ENCODE measurements around the gene FGF12.

Gene FGF12

GRCh38 chr3:192237992-192238608, 489.2 kb downstream of the FGF12 start:
- H3K36me3 ChIP-seq (ENCODE audit: control insufficient read depth in 2 of 2, insufficient read depth in 2 of 2, low read length in 2 of 2): no peaks in the 10 kb centered on the region
- no peak overlapping the region for H3K9ac ChIP-seq (ENCODE audit: low read depth in 1 of 2, low read length in 2 of 2)
- no peaks in the 10 kb centered on the region for H3K27me3 ChIP-seq (ENCODE audit: control insufficient read depth in 2 of 2, insufficient read depth in 2 of 2, low read length in 2 of 2)
- H3K27ac ChIP-seq (ENCODE audit: low read depth in 2 of 2, low read length in 2 of 2): no peak overlapping the region
- no peaks in the 10 kb centered on the region for H3K4me1 ChIP-seq (ENCODE audit: control insufficient read depth in 2 of 2, insufficient read depth in 2 of 2, low read length in 2 of 2)
- H3K4me3 ChIP-seq (ENCODE audit: low read length in 2 of 2): no peak overlapping the region
- H3K9me3 ChIP-seq (ENCODE audit: control insufficient read depth in 2 of 2, low read length in 2 of 2): no peaks in the 10 kb centered on the region

- Histone ChIP-seq H3K36me3 (ENCODE audit: control insufficient read depth in 2 of 2, insufficient read depth in 2 of 2, low read length in 2 of 2) (no peaks in the 10 kb centered on the region), H3K9ac (ENCODE audit: low read depth in 1 of 2, low read length in 2 of 2) (no peak overlapping the region), H3K4me3 (ENCODE audit: low read length in 2 of 2) (no peak overlapping the region), H3K27ac (ENCODE audit: low read depth in 2 of 2, low read length in 2 of 2) (no peak overlapping the region), H3K4me1 (ENCODE audit: control insufficient read depth in 2 of 2, insufficient read depth in 2 of 2, low read length in 2 of 2) (no peaks in the 10 kb centered on the region), H3K27me3 (ENCODE audit: control insufficient read depth in 2 of 2, insufficient read depth in 2 of 2, low read length in 2 of 2) (no peaks in the 10 kb centered on the region), H3K9me3 (ENCODE audit: control insufficient read depth in 2 of 2, low read length in 2 of 2) (no peaks in the 10 kb centered on the region)
Observed at GRCh38 chr3:192229866-192230265, 497.5 kb downstream of the FGF12 start.

- no peak overlapping the region for H3K9ac ChIP-seq (ENCODE audit: low read depth in 1 of 2, low read length in 2 of 2)
- H3K27ac ChIP-seq (ENCODE audit: low read depth in 2 of 2, low read length in 2 of 2): no peak overlapping the region
- H3K4me3 ChIP-seq (ENCODE audit: low read length in 2 of 2): no peak overlapping the region
- no peaks in the 10 kb centered on the region for H3K27me3 ChIP-seq (ENCODE audit: control insufficient read depth in 2 of 2, insufficient read depth in 2 of 2, low read length in 2 of 2)
- no peaks in the 10 kb centered on the region for H3K36me3 ChIP-seq (ENCODE audit: control insufficient read depth in 2 of 2, insufficient read depth in 2 of 2, low read length in 2 of 2)
- no peaks in the 10 kb centered on the region for H3K4me1 ChIP-seq (ENCODE audit: control insufficient read depth in 2 of 2, insufficient read depth in 2 of 2, low read length in 2 of 2)
- no peaks in the 10 kb centered on the region for H3K9me3 ChIP-seq (ENCODE audit: control insufficient read depth in 2 of 2, low read length in 2 of 2)
Observed at GRCh38 chr3:192224634-192225155, 502.6 kb downstream of the FGF12 start.

GRCh38 chr3:192223815-192224214, 503.5 kb downstream of the FGF12 start:
- Histone ChIP-seq H3K27me3 (ENCODE audit: control insufficient read depth in 2 of 2, insufficient read depth in 2 of 2, low read length in 2 of 2) (no peaks in the 10 kb centered on the region), H3K9ac (ENCODE audit: low read depth in 1 of 2, low read length in 2 of 2) (no peak overlapping the region), H3K4me1 (ENCODE audit: control insufficient read depth in 2 of 2, insufficient read depth in 2 of 2, low read length in 2 of 2) (no peaks in the 10 kb centered on the region), H3K4me3 (ENCODE audit: low read length in 2 of 2) (no peak overlapping the region), H3K9me3 (ENCODE audit: control insufficient read depth in 2 of 2, low read length in 2 of 2) (no peaks in the 10 kb centered on the region), H3K27ac (ENCODE audit: low read depth in 2 of 2, low read length in 2 of 2) (no peak overlapping the region), H3K36me3 (ENCODE audit: control insufficient read depth in 2 of 2, insufficient read depth in 2 of 2, low read length in 2 of 2) (no peaks in the 10 kb centered on the region)

GRCh38 chr3:192220915-192221314, 506.4 kb downstream of the FGF12 start:
- no peak overlapping the region for H3K4me3 ChIP-seq (ENCODE audit: low read length in 2 of 2)

GRCh38 chr3:192219926-192220325, 507.4 kb downstream of the FGF12 start:
- H3K36me3 ChIP-seq (ENCODE audit: control insufficient read depth in 2 of 2, insufficient read depth in 2 of 2, low read length in 2 of 2): no peaks in the 10 kb centered on the region

More at GRCh38 chr3:192220915-192221314, 506.4 kb downstream of the FGF12 start:
- H3K27ac ChIP-seq (ENCODE audit: low read depth in 2 of 2, low read length in 2 of 2): no peak overlapping the region
- no peaks in the 10 kb centered on the region for H3K27me3 ChIP-seq (ENCODE audit: control insufficient read depth in 2 of 2, insufficient read depth in 2 of 2, low read length in 2 of 2)
- no peaks in the 10 kb centered on the region for H3K4me1 ChIP-seq (ENCODE audit: control insufficient read depth in 2 of 2, insufficient read depth in 2 of 2, low read length in 2 of 2)
- H3K9me3 ChIP-seq (ENCODE audit: control insufficient read depth in 2 of 2, low read length in 2 of 2): no peaks in the 10 kb centered on the region
- no peaks in the 10 kb centered on the region for H3K36me3 ChIP-seq (ENCODE audit: control insufficient read depth in 2 of 2, insufficient read depth in 2 of 2, low read length in 2 of 2)
- H3K9ac ChIP-seq (ENCODE audit: low read depth in 1 of 2, low read length in 2 of 2): no peak overlapping the region

GRCh38 chr3:192216067-192216466, 511.3 kb downstream of the FGF12 start:
- H3K9ac ChIP-seq (ENCODE audit: low read depth in 1 of 2, low read length in 2 of 2): no peak overlapping the region
- no peaks in the 10 kb centered on the region for H3K36me3 ChIP-seq (ENCODE audit: control insufficient read depth in 2 of 2, insufficient read depth in 2 of 2, low read length in 2 of 2)
- H3K9me3 ChIP-seq (ENCODE audit: control insufficient read depth in 2 of 2, low read length in 2 of 2): no peaks in the 10 kb centered on the region
- H3K4me3 ChIP-seq (ENCODE audit: low read length in 2 of 2): no peak overlapping the region
- no peaks in the 10 kb centered on the region for H3K27me3 ChIP-seq (ENCODE audit: control insufficient read depth in 2 of 2, insufficient read depth in 2 of 2, low read length in 2 of 2)
- no peak overlapping the region for H3K27ac ChIP-seq (ENCODE audit: low read depth in 2 of 2, low read length in 2 of 2)
- H3K4me1 ChIP-seq (ENCODE audit: control insufficient read depth in 2 of 2, insufficient read depth in 2 of 2, low read length in 2 of 2): no peaks in the 10 kb centered on the region

More at GRCh38 chr3:192219926-192220325, 507.4 kb downstream of the FGF12 start:
- H3K9me3 ChIP-seq (ENCODE audit: control insufficient read depth in 2 of 2, low read length in 2 of 2): no peaks in the 10 kb centered on the region
- no peak overlapping the region for H3K27ac ChIP-seq (ENCODE audit: low read depth in 2 of 2, low read length in 2 of 2)
- no peaks in the 10 kb centered on the region for H3K27me3 ChIP-seq (ENCODE audit: control insufficient read depth in 2 of 2, insufficient read depth in 2 of 2, low read length in 2 of 2)
- no peak overlapping the region for H3K4me3 ChIP-seq (ENCODE audit: low read length in 2 of 2)
- no peak overlapping the region for H3K9ac ChIP-seq (ENCODE audit: low read depth in 1 of 2, low read length in 2 of 2)
- H3K4me1 ChIP-seq (ENCODE audit: control insufficient read depth in 2 of 2, insufficient read depth in 2 of 2, low read length in 2 of 2): no peaks in the 10 kb centered on the region

- H3K9me3 ChIP-seq (ENCODE audit: control insufficient read depth in 2 of 2, low read length in 2 of 2): no peaks in the 10 kb centered on the region
- no peaks in the 10 kb centered on the region for H3K36me3 ChIP-seq (ENCODE audit: control insufficient read depth in 2 of 2, insufficient read depth in 2 of 2, low read length in 2 of 2)
- H3K9ac ChIP-seq (ENCODE audit: low read depth in 1 of 2, low read length in 2 of 2): no peak overlapping the region
- H3K4me3 ChIP-seq (ENCODE audit: low read length in 2 of 2): no peak overlapping the region
- no peak overlapping the region for H3K27ac ChIP-seq (ENCODE audit: low read depth in 2 of 2, low read length in 2 of 2)
- no peaks in the 10 kb centered on the region for H3K4me1 ChIP-seq (ENCODE audit: control insufficient read depth in 2 of 2, insufficient read depth in 2 of 2, low read length in 2 of 2)
- no peaks in the 10 kb centered on the region for H3K27me3 ChIP-seq (ENCODE audit: control insufficient read depth in 2 of 2, insufficient read depth in 2 of 2, low read length in 2 of 2)
Observed at GRCh38 chr3:192212979-192213378, 514.4 kb downstream of the FGF12 start.

GRCh38 chr3:192212335-192212734, 515.0 kb downstream of the FGF12 start:
- Histone ChIP-seq H3K27ac (ENCODE audit: low read depth in 2 of 2, low read length in 2 of 2) (no peak overlapping the region), H3K9ac (ENCODE audit: low read depth in 1 of 2, low read length in 2 of 2) (no peak overlapping the region), H3K36me3 (ENCODE audit: control insufficient read depth in 2 of 2, insufficient read depth in 2 of 2, low read length in 2 of 2) (no peaks in the 10 kb centered on the region)

GRCh38 chr3:192207651-192208050, 519.7 kb downstream of the FGF12 start:
- H3K4me3 ChIP-seq (ENCODE audit: low read length in 2 of 2): no peak overlapping the region
- H3K9ac ChIP-seq (ENCODE audit: low read depth in 1 of 2, low read length in 2 of 2): no peak overlapping the region
- no peaks in the 10 kb centered on the region for H3K27me3 ChIP-seq (ENCODE audit: control insufficient read depth in 2 of 2, insufficient read depth in 2 of 2, low read length in 2 of 2)
- no peaks in the 10 kb centered on the region for H3K9me3 ChIP-seq (ENCODE audit: control insufficient read depth in 2 of 2, low read length in 2 of 2)
- H3K36me3 ChIP-seq (ENCODE audit: control insufficient read depth in 2 of 2, insufficient read depth in 2 of 2, low read length in 2 of 2): no peaks in the 10 kb centered on the region
- no peak overlapping the region for H3K27ac ChIP-seq (ENCODE audit: low read depth in 2 of 2, low read length in 2 of 2)
- H3K4me1 ChIP-seq (ENCODE audit: control insufficient read depth in 2 of 2, insufficient read depth in 2 of 2, low read length in 2 of 2): no peaks in the 10 kb centered on the region

More at GRCh38 chr3:192212335-192212734, 515.0 kb downstream of the FGF12 start:
- H3K9me3 ChIP-seq (ENCODE audit: control insufficient read depth in 2 of 2, low read length in 2 of 2): no peaks in the 10 kb centered on the region
- H3K27me3 ChIP-seq (ENCODE audit: control insufficient read depth in 2 of 2, insufficient read depth in 2 of 2, low read length in 2 of 2): no peaks in the 10 kb centered on the region
- H3K4me3 ChIP-seq (ENCODE audit: low read length in 2 of 2): no peak overlapping the region
- H3K4me1 ChIP-seq (ENCODE audit: control insufficient read depth in 2 of 2, insufficient read depth in 2 of 2, low read length in 2 of 2): no peaks in the 10 kb centered on the region

All from mucosa of rectum (tissue), 2 donors.